Cardiac fibroblast (primary cell): ENCODE results near the gene LIMA1.
A peak's percentile ranks its signal among the peaks of the same experiment; 100 is the strongest.
"Not testable (repeated sequence)": the region's sequence is repeated elsewhere in the genome, so short reads cannot be mapped to it uniquely, and the experiment has no call there.

Source experiments
- DNase-seq, 2 donors: peaks; one replicate each; pipeline versions ENCODE4 v3.0.0 to v3.0.0-alpha.2; 2010; ENCODE audit warnings: low read depth in 2 of 2
- H3K4me3 ChIP-seq, 2 donors: replicated peaks in 1 of 2; 1 replicate in 1 of 2; 2 replicates in 1 of 2; pipeline ENCODE4 v1.5.1; 2011; ENCODE audit warnings: low read depth in 2 of 2, low read length in 2 of 2, mild to moderate bottlenecking in 2 of 2, moderate library complexity in 1 of 2
- CTCF ChIP-seq: IDR thresholded peaks from one replicate; pipeline ENCODE4 v1.5.1; 2011; ENCODE audit warnings: low read depth, mild to moderate bottlenecking, low read length, inconsistent platforms

LIMA1 gene

GRCh38 chr12:50164963-50165362, 118.4 kb downstream of the LIMA1 start:
- no peak for DNase-seq
- H3K4me3 ChIP-seq: no peak overlapping the region
- TF ChIP-seq CTCF: no peak

DNA sequence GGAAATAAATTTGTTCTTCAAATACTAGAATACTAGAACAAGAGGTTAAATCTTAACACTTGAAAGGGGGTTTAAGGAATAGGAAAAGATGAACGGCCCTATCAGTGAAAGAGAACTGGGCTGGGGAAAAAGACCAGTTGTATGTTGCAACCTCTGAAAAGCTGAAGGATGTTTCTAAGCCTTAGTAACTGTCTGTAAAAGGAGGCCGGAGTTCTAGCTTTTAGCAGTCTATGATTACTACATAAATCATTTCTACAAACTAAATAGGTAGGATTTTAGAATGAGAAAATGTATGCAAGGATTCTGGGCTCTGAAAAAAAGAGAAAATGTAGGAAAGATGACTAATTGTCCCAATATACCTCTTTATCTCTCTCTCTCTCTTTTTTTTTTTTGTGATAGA, 121.1 kb downstream of the LIMA1 start:
- TF ChIP-seq CTCF: no peak
- peak; percentile 54 to 66 for DNase-seq
- H3K4me3 ChIP-seq: no peak overlapping the region

GRCh38 chr12:50160643-50161042, 122.7 kb downstream of the LIMA1 start:
- TF ChIP-seq CTCF: no peak
- DNase-seq: no peak
- no peak overlapping the region for H3K4me3 ChIP-seq

DNA sequence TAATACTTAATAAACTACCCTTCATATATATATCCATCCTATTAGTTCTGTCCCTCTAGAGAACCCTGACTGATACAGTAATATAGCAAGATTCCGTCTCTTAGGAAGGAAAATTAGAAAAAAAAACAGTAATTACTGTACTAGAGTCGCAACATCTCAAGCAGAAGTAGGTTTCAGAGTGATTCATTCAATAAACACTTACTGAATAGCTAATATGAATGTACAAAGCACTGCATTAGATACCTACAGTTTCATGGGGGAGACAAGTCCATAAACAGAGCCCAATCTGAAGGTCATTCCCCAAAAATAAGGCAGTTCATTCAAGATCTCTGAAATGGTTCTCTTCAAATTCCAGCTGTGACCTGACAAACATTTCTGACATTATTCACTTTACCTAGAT, 126.1 kb downstream of the LIMA1 start:
- no peak for TF ChIP-seq CTCF

DNA sequence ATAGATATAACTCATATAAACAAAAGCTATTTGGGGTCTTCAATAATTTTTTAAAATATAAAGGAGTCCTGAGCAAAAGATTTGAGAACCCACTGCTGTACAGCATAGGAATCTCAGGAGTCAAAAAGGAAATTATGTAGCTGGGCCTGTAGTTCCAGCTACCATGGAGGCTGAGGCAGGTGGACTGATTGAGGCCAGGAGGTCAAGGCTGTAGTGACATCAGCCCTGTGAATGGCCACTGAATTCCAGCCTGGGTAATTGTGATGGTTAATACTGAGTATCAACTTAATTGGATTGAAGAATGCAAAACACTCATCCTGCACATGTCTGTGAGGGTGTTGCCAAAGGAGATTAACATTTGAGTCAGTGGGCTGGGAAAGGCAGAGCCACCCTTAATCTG, 126.7 kb downstream of the LIMA1 start:
- DNase-seq: no peak
- H3K4me3 ChIP-seq: no peak overlapping the region
- no peak for TF ChIP-seq CTCF

More for the DNA sequence above, 126.1 kb downstream of the LIMA1 start:
- H3K4me3 ChIP-seq: no peak overlapping the region
- peak in 1 of 2 donors; percentile 33 for DNase-seq

GRCh38 chr12:50154947-50155346, 128.4 kb downstream of the LIMA1 start:
- H3K4me3 ChIP-seq, DNase-seq: not testable (repeated sequence)

- peak; percentile 25 to 65 for DNase-seq
- H3K4me3 ChIP-seq: no peak overlapping the region
- TF ChIP-seq CTCF: no peak
These were observed 132.2 kb downstream of the LIMA1 start for GRCh38 chr12:50151047-50151687.
